ENCODE results near the gene OSBPL3.

- TF ChIP-seq POLR2A (IDR thresholded peaks at IDR 0.05; ENCODE audit: extremely low read depth, insufficient read length), result no peak
- TF ChIP-seq, protein P1, sequence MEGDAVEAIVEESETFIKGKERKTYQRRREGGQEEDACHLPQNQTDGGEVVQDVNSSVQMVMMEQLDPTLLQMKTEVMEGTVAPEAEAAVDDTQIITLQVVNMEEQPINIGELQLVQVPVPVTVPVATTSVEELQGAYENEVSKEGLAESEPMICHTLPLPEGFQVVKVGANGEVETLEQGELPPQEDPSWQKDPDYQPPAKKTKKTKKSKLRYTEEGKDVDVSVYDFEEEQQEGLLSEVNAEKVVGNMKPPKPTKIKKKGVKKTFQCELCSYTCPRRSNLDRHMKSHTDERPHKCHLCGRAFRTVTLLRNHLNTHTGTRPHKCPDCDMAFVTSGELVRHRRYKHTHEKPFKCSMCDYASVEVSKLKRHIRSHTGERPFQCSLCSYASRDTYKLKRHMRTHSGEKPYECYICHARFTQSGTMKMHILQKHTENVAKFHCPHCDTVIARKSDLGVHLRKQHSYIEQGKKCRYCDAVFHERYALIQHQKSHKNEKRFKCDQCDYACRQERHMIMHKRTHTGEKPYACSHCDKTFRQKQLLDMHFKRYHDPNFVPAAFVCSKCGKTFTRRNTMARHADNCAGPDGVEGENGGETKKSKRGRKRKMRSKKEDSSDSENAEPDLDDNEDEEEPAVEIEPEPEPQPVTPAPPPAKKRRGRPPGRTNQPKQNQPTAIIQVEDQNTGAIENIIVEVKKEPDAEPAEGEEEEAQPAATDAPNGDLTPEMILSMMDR (IDR thresholded peaks at IDR 0.05; ENCODE audit: low read depth, low read length), result peak; percentile 93
- no peak for TF ChIP-seq MYC (IDR thresholded peaks at IDR 0.05; ENCODE audit: low read depth, low read length)
Observed at GRCh38 chr7:24819916-24820689, 159.9 kb downstream of the OSBPL3 start.
